Measurements from ENCODE around the gene C5orf22. TPM values are rescaled to one million over a fixed set of nuclear protein-coding genes. Genes with fewer than 3 reads are reported as not detected.
A peak's percentile ranks its signal among the peaks of the same experiment; 100 is the strongest.
"Not testable (repeated sequence)": the region's sequence is repeated elsewhere in the genome, so short reads cannot be mapped to it uniquely, and the experiment has no call there.

Gene C5orf22
- total RNA-seq, 1 experiment from 2014 or later, result 110 TPM

DNA sequence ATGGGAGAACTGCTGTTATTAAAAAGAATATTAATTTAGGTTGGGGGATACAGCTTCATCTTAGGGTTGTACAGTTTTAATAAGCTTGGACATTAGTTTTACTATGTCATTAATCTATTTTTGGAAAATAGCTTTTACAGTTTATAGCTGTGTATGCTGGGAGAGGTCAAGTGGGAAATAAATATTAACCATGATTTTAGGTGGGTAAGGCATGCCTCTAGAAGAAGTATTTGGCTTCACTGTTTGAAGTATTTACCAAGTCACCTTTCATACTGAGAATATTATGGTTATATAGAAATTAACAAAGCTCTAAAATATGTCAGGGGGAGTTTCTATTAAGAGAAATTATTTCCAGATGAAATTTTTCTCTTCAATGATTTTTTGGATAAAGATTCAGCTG lies 5.2 kb downstream of the C5orf22 start:
- no peak for DNase-seq (ENCODE audit: low read depth, low spot score)
- in situ Hi-C loops (cut with HindIII; ENCODE audit: low pct_unique_long_range_greater_than_20kb, low sequenced_read_pairs), result no loop called here

DNA sequence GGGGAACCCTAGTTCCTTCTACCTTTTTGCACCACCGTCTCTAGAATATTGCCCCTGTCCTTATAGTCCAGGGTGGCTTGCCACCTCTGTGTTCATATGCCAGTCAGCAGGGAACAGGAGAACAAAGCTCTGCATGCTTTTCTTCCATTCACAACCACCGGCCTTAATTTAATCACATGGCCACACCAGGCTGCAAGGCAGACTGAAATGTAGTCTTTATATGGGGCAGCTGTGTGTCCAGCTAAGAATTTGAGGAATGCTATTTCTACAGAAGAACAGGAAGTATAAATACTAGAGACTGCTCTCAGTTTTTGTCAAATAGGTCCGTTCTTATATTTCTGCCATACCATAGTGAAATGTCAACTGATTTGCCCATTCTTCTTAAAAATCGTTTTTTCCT lies 5.8 kb downstream of the C5orf22 start:
- in situ Hi-C loops (cut with HindIII; ENCODE audit: low pct_unique_long_range_greater_than_20kb, low sequenced_read_pairs), result no loop called here
- DNase-seq (ENCODE audit: low read depth, low spot score), result peak; percentile 97

DNA sequence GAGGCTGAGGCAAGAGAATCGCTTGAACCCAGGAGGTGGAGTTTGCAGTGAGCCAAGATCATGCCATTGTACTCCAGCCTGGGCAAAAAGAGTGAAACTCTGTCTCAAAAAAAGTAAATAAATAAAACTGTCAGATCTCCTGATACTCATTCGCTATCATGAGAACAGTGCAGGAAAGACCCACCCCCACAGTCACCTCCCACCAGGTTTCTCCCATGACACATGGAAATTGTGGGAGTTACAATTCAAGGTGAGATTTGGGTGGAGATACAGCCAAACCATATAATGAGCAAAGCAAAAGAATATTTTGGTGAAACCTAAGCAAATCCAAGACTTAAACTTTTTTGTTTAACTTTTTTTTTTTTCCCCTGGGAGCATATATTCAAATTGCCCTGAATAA lies 17.0 kb downstream of the C5orf22 start:
- in situ Hi-C loops (cut with HindIII; ENCODE audit: low pct_unique_long_range_greater_than_20kb, low sequenced_read_pairs); DNase-seq (ENCODE audit: low read depth, low spot score): not testable (repeated sequence)

DNA sequence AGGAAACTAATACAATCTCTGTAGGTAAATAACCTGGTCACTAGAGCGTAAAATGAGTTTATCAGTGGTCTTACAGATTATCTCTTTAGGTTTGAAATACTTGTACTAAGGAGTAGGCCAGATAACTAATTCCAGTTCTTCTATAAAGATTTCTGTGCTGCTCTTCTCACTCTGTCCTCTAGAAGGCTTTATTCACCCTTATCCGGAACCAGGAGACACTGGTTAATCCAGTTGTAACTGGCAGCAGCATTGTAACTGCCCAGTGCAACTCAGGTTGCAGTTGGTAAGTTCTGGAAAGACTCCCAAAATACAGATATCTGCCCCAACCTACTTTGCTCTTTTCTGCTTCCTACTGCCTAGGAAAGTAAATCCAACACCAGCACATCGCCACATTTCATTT lies 19.8 kb downstream of the C5orf22 start:
- in situ Hi-C loops (cut with HindIII; ENCODE audit: low pct_unique_long_range_greater_than_20kb, low sequenced_read_pairs), result no loop called here
- DNase-seq (ENCODE audit: low read depth, low spot score), result no peak

DNA sequence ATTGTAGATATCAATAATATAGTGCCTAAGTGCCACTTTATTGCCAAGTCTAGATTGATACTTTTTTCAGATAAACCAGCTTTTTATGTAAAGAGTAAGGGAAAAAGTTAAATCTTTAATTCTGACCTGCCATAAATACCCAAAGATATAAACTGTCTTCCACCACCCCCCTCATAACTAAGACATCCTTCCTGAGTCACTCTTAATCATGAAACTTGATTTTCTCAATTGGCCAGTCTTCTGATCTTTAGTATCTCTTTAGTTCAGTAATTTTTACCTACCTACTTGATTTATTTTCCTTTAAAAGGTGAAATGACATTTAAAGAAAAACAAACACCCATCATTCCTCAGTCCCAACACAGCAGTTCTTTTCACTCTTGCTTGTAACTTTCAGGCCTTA lies 21.8 kb downstream of the C5orf22 start:
- no peak for DNase-seq (ENCODE audit: low read depth, low spot score)
- in situ Hi-C loops (cut with HindIII; ENCODE audit: low pct_unique_long_range_greater_than_20kb, low sequenced_read_pairs), result no loop called here

DNA sequence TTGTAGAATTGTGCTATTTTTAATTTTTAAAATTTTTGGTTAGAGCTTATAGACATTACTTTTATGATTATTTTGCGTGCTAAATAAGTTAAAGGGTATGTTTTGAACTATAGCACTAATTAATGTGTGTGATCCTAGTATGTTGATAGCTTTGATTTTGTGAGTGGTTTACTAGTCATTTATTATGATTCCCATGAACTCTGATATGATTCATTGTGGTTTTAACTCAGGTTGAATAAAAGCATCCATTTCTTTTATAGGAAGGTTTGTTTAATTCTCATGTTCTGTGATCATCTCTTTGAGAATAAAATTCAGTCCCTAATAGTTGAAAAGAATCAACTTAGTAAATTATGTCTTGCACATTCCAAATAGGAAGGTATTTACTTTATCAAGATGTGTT lies 22.5 kb downstream of the C5orf22 start:
- in situ Hi-C loops (cut with HindIII; ENCODE audit: low pct_unique_long_range_greater_than_20kb, low sequenced_read_pairs), result no loop called here
- DNase-seq (ENCODE audit: low read depth, low spot score), result no peak

DNA sequence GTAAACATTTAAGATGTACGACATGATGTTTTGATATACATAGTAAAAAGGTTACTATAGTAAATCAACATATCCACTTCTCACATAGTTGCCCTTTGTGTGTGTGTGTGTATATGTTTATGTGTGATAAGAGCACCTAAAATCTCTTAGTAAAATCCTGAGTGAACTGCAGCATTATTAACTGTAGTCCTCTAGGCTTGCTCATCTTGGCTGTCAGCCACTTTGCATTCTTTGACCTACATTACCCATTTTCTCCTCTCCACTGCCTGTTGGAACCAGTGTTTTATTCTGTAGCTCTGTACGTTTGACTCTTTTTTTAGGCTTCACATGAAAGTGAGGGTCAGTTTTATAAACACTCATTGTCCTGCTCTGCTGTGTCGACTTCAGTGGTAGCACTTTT lies 24.4 kb downstream of the C5orf22 start:
- in situ Hi-C loops (cut with HindIII; ENCODE audit: low pct_unique_long_range_greater_than_20kb, low sequenced_read_pairs), result no loop called here
- DNase-seq (ENCODE audit: low read depth, low spot score), result no peak

DNA sequence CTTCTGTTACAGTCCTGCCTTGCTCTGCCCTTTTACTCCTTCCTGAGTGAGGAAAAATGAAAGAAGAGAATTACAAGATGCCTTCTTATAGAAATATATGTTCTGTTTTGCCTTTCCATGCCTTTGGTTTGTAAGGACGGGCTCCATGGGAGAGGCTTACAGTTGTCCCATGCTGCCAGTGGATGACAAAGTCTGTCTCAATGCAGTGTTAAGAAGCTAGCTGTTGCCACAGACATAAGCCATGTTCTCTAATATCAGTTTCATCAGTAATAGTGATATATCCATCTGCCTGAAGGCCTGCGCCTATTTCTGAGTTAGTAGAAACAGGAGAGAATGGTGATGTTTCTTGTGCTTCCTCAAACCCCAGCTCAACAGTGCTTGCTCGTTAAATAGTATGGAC lies 27.8 kb downstream of the C5orf22 start:
- no peak for DNase-seq (ENCODE audit: low read depth, low spot score)
- in situ Hi-C loops (cut with HindIII; ENCODE audit: low pct_unique_long_range_greater_than_20kb, low sequenced_read_pairs), result no loop called here

DNA sequence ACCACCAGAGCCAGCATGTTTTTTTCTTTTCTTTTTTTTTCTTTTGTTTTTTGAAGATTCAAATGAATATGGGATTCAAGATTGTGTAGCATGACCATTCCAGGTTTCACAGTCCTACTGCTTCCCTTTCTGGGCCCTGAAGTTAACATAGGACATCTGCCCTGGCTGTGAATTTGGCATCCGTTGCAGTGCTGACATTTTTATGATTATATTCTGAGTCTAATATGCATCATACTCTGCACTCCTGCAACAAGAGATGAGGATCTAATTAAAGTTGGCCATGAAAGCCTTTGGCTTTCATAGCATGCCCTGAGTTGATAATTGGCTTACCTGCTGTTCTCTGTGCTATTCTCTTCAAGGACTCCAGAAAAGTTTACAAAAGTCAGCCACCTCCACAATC lies 29.8 kb downstream of the C5orf22 start:
- in situ Hi-C loops (cut with HindIII; ENCODE audit: low pct_unique_long_range_greater_than_20kb, low sequenced_read_pairs), result no loop called here

DNA sequence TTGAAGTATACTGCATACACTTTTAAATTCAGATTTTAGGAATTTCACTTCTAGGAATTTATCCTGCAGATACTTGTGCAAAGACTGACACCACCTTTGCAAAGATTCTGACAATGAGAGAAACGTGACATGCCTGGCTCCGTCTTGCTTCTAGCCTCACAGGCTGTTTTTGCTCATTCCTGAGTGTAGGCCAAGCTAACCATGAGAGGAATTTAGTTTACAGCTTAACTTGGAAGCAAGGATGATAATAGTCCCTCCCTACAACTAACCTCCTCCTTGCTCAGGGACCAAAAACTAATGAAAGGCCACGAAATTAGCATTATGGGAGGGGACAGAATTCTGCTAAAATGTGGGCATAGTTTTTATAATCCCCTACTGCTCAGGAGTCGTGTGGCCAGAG lies 31.1 kb downstream of the C5orf22 start:
- in situ Hi-C loops (cut with HindIII; ENCODE audit: low pct_unique_long_range_greater_than_20kb, low sequenced_read_pairs), result no loop called here
- no peak for DNase-seq (ENCODE audit: low read depth, low spot score)

More for the DNA sequence above, 29.8 kb downstream of the C5orf22 start:
- DNase-seq (ENCODE audit: low read depth, low spot score), result no peak

DNA sequence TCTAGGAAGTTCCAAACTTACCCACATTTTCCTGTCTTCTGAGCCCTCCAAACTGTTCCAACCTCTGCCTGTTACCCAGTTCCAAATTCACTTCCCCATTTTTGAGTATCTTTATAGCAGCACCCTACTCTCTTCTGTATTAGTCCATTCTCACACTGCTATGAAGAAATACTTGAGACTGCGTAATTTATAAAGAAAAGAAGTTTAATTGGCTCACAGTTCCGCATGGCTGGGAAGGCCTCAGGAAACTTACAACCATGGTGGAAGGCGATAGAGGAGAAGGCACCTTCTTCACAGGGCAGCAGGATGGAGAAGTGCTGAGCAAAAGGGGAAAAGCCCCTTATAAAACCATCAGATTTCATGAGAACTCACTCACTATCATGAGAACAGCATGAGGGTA lies 34.3 kb downstream of the C5orf22 start:
- DNase-seq (ENCODE audit: low read depth, low spot score); in situ Hi-C loops (cut with HindIII; ENCODE audit: low pct_unique_long_range_greater_than_20kb, low sequenced_read_pairs): not testable (repeated sequence)

DNA sequence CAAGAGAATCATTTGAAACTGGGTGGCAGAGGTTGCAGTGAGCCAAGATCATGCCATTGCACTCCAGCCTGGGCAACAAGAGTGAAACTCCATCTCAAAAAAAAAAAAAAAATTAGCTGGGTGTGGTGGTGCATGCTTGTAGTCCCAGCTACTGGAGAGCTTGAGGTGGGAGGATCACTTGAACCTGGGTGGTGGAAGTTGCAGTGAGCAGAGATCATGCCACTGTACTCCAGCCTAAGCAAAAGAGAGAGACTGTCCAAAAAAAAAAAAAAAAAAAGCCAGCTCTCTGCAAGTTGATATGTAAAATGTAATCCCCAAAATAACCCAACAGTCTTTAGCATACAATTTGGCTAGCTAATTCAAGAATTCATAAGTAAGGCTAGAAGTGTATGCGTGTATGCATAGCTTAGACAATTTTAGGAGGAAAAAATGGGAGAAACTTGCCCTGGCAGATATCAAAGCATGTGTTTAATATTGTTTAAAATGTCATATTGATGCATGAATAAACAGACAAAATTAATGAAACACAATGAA lies 36.3 kb downstream of the C5orf22 start:
- DNase-seq (ENCODE audit: low read depth, low spot score), result no peak
- in situ Hi-C loops (cut with HindIII; ENCODE audit: low pct_unique_long_range_greater_than_20kb, low sequenced_read_pairs), result no loop called here

DNA sequence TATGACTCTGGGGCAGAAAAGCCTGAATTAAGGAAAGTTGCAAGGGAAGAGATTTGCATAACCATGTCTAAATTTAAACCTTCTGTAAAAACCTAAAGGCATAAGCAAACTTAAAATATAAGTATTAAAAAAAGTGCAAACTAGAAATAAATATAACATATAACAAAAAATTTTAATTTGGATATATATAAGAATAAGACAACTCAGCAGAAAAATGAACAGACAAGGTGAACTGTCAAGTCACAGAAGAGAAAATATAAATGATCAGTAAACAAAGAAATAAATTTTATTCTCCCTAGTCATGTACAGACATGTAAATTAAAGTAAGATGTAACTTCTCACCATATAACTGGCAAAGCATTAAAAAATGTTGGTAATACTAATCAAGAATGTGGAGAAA lies 37.0 kb downstream of the C5orf22 start:
- in situ Hi-C loops (cut with HindIII; ENCODE audit: low pct_unique_long_range_greater_than_20kb, low sequenced_read_pairs), result no loop called here

DNA sequence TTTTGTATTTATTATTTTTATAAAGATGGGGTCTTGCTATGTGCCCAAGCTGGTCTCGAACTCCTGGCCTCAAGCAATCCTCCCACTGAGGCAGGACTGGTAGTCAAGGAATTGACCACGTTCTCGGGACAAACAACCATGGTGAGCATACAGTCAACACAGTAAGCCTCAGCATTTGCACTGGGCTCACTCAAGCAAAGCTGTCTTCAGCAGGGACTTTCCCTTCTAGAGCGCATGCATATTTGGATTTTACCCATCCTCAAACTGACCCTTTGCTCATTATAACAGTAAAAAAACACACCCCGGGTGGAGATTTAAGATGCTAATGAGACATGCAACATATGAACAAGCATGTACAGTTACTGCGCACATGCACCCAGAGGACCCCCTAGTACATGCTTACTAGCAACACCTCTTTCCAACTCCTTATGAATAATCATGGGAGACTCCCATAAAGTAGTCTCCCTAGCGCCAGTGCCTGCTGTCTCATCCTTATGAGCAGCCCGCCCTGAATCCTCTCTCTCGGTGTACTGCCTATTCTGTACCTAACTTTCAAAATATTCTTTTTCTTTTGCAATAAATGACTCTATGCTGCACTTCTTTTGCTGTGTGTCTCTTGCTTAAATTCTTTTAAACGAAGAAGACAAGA lies 41.5 kb downstream of the C5orf22 start:
- in situ Hi-C loops (cut with HindIII; ENCODE audit: low pct_unique_long_range_greater_than_20kb, low sequenced_read_pairs), result no loop called here
- no peak for DNase-seq (ENCODE audit: low read depth, low spot score)

More for the DNA sequence above, 37.0 kb downstream of the C5orf22 start:
- no peak for DNase-seq (ENCODE audit: low read depth, low spot score)

DNA sequence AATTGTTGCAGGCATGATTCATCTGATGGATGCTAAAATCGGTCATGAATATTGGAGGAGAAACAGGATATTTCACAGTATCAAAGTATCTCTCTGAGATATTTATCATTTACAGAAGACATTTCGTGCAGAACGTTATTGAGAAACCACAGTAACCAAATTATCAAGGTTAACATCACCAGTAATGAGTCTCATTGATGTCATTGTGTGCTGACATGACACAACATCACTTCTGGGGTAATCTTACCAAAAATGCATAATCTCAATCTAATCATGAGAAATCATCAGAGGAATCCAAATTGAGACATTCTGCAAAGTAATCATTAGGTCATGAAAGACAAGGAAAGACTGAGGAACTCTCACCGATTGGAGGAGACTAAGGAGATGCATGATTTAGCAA lies 42.7 kb downstream of the C5orf22 start:
- in situ Hi-C loops (cut with HindIII; ENCODE audit: low pct_unique_long_range_greater_than_20kb, low sequenced_read_pairs), result no loop called here

DNA sequence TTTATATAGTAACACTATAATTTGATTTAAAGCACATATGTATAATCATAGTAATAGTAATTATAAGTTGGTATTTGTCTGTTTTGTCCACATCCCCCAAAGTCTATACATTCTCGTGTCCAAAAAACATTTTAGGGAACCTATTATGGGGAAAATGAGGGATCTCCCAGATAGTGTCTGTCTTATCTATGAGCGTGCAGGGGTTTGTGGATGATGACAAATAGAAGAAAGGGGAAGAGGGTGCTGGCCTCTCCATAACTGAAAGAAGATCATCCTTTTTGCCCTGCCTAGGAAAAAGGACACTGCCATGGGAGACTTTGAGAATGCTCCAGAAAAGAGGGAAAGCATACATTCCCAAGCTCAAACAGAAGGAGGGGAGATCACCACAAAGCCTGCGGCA lies 45.3 kb downstream of the C5orf22 start:
- in situ Hi-C loops (cut with HindIII; ENCODE audit: low pct_unique_long_range_greater_than_20kb, low sequenced_read_pairs), result no loop called here
- DNase-seq (ENCODE audit: low read depth, low spot score), result no peak

More for the DNA sequence above, 42.7 kb downstream of the C5orf22 start:
- DNase-seq (ENCODE audit: low read depth, low spot score), result no peak

DNA sequence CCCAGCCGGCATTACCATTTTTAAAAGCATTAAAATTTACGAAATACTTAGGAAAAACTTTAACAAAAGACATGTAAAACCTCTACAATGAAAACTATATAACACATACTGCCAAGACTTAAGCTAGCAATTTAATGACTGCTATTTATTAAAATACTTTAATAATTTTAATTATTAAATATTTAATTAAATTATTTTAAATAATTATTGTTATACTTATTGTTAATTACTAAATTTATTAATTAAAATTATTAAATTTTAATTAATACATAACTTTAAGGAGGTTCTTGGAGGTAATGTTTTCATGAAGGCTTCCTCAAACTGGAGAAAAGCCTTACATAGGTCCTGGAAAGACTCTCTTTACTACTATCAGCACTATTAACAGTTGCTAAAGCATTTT lies 47.5 kb downstream of the C5orf22 start:
- no peak for DNase-seq (ENCODE audit: low read depth, low spot score)
- in situ Hi-C loops (cut with HindIII; ENCODE audit: low pct_unique_long_range_greater_than_20kb, low sequenced_read_pairs), result no loop called here

DNA sequence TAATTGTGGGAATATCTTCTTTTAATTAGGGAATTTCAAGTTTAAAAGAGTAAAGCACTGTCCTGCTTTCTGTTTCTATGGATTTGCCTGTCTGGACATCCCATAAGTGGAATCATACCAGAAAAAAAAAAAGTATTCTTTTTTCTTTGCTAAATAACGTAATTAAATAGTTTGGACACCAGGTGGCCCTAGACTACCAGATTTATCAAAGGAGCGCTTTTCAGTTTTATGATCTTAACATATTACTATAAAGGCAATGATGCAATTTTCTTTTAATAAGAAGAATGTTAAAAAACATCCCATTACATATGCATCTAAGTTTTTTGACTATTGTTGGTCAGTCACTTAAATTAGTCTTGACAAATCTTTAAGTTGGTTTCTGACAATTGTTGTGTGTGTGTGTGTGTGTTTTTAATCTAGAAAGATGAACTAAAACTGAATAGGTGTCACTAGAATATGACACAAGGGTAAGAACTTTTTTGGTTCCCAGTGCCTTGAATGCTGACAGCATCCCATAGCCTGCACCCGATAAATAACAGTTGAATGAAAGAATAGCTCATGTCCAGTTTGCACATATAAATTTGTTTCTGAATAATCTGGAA lies 49.5 kb downstream of the C5orf22 start:
- in situ Hi-C loops (cut with HindIII; ENCODE audit: low pct_unique_long_range_greater_than_20kb, low sequenced_read_pairs), result no loop called here
- DNase-seq (ENCODE audit: low read depth, low spot score), result peak; percentile 79

DNA sequence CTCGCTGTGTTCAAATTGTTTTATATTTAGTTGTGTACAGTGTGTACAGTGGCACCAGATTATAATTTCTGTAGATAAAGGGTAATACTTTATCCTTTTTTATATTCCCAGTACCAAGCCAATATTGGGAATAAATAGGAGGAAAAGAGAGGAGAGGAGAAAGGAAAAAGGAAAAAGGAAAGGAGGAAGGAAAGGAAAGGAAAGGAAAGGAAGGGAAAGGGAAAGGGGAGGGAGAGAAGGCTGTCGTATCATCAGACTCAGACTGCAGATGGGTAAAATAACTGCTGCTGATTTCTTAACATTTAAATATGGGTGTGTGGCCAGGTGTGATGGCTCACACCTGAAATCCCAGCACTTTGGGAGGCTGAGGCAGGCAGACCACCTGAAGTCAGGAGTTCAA lies 51.0 kb downstream of the C5orf22 start:
- in situ Hi-C loops (cut with HindIII; ENCODE audit: low pct_unique_long_range_greater_than_20kb, low sequenced_read_pairs), result no loop called here

More for the DNA sequence above, 51.0 kb downstream of the C5orf22 start:
- DNase-seq (ENCODE audit: low read depth, low spot score), result no peak
